Omental fat pad (tissue), 4 donors: ENCODE results near the gene SRSF8. TPM values are rescaled to one million over a fixed set of nuclear protein-coding genes. Genes with fewer than 3 reads are reported as not detected.
"Not testable (repeated sequence)": the region's sequence is repeated elsewhere in the genome, so short reads cannot be mapped to it uniquely, and the experiment has no call there.

Experiments used
- ATAC-seq: fragments of 150-250 bp; one replicate; pipeline ENCODE4 v1.9.1; 2016; ENCODE audit warnings: mild to moderate bottlenecking, moderate library complexity; ENCODE audit not compliant: low FRiP score
- DNase-seq: peaks from one replicate; pipeline ENCODE4 v3.0.0-alpha.2; 2019; ENCODE audit warnings: low spot score
- CTCF ChIP-seq, 3 donors: fragments of 450-650 bp; IDR thresholded peaks; one replicate each; pipeline ENCODE4 v1.5.1; 2016 to 2017; ENCODE audit warnings: antibody characterized with exemption in 3 of 3, mild to moderate bottlenecking in 3 of 3, moderate library complexity in 2 of 3
- total RNA-seq, 4 donors: library from RNA; depleted of rRNA; stranded (reverse); fragments of >200 nt; gene quantifications; one replicate each; pipeline ENCODE4 v1.1.0, GENCODE V29; 2016

The SRSF8 gene
- 10 to 100 TPM; 22.5 to 32.9 (median 25.6) TPM for total RNA-seq

GRCh38 chr11:95066716-95067038 lies at the start of gene SRSF8:
Gene SRSF8, plus strand, starts transcription at chr11:95066919. Its CDS starts 308 bp downstream, at chr11:95067227.
- DNase-seq (no peak), ATAC-seq (no peak)
- TF ChIP-seq CTCF (IDR thresholded peaks at IDR 0.05): no peak

DNA sequence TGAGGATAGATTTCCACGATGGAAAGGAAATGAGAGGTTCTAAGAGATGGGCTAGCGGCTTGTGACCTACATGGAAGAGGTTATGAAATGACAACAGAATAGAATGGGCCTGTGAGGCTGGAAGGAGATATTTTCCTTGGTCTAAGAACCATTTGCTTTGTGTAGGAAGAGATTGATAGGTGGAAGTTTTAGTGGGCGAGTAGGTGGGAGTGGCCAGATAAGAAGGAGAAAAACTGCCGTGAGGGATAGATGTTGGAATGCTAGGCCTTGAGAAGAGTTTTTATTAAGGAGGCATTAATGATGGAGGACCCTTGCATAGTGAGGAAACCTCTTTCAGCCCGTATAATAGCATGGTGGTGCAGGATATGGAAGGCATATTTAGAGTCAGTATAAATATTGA lies 45.3 kb upstream of the SRSF8 start:
- not testable (repeated sequence) for DNase-seq, ATAC-seq

DNA sequence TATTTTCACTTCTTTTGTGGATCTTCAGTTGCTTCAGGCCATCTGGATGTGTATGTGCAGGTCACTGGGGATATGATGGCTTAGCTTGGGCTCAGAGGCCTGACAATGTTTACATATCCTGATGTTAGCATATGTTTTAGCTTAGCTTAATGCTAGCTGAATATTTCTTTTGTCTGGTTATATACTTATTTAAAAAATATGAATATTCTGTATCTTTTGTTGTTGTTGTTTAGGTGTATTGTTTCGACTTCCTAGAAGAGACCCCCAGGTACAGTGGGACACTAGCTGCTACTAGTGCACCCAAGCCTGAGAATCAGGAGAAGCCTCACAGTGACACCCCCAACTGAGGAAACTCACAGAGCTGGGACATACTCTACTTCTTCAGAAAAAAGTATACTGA lies 41.8 kb upstream of the SRSF8 start, which contains the start of gene KDM4E:
Gene KDM4E, plus strand, starts transcription at position 301 of the 400 bp plus-strand sequence. CDS start 300 bp downstream, outside the sequence.
- TF ChIP-seq CTCF (IDR thresholded peaks at IDR 0.05): no peak
- no peak for ATAC-seq

GRCh38 chr11:95025594-95025993 lies 41.1 kb upstream of the SRSF8 start:
- not testable (repeated sequence) for DNase-seq, ATAC-seq

More for the DNA sequence above, 41.8 kb upstream of the SRSF8 start, which contains the start of gene KDM4E:
- no peak for DNase-seq

DNA sequence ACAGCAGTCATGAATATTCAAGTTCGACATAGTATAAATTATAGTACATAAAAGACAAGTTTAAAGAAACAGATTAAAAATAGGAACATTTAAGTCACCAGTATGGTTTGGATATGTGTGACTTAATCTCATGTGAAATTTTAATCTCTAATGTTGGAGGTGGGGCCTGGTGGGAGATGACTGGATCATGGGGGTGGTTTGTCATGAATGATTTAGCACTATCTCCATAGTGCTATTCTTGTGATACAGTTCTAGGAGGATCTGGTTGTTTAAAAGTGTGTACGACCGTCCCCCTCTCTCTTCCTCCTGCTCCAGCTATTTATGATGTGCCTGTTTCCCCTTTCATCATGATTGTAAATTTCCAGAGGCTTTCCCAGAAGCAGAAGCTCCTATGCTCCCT lies 38.4 kb upstream of the SRSF8 start:
- no peak for TF ChIP-seq CTCF (IDR thresholded peaks at IDR 0.05)
- no peak for DNase-seq
- no peak for ATAC-seq

DNA sequence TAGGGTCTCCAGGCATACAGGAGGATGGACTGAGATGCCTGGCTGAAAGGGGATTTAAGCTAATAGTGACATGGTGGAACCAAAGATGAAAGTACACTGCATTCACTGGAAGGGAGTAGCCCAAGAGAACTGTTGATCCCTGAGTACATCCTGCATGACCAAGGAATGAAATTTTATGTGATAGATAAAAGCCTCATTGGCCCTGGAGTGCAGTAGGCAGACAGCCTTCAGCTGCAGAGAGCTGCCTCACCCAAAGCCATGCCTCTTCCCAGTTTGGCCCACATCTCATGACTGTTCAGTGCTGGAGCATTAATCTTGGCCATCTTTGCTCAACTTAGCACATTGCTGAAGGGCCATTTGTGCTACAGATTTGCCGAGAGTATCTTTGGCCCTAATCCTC lies 33.7 kb upstream of the SRSF8 start:
- TF ChIP-seq CTCF (IDR thresholded peaks at IDR 0.05): no peak
- DNase-seq: no peak
- no peak for ATAC-seq

- DNase-seq (no peak), ATAC-seq (no peak)
- no peak for TF ChIP-seq CTCF (IDR thresholded peaks at IDR 0.05)
Measured at GRCh38 chr11:95035316-95035715, 31.4 kb upstream of the SRSF8 start.

GRCh38 chr11:95037356-95038035 lies 29.2 kb upstream of the SRSF8 start:
- not testable (repeated sequence) for ATAC-seq

DNA sequence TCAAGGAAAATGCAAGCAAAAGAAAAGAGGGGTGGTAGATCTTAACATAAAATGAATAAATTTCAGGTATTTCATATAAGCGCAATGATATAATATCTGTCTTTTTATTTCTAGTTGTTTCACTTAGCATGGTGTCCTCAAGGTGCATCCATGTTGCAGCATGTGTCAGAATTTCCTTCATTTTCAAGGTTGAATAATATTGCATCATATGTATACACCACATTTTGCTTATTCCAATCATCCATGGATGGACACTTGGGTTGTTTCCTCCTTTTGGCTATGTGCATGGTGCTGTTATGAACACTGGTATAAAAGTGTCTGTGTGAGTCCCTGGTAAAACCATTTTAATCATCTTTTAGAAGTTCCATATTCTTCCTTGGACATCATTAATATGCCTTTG lies 24.5 kb upstream of the SRSF8 start:
- no peak for TF ChIP-seq CTCF (IDR thresholded peaks at IDR 0.05)
- ATAC-seq (no peak), DNase-seq (no peak)

More at GRCh38 chr11:95037356-95038035, 29.2 kb upstream of the SRSF8 start:
- not testable (repeated sequence) for DNase-seq
